ENCODE data around the gene TTLL1. TPM values are rescaled to one million over a fixed set of nuclear protein-coding genes. Genes with fewer than 3 reads are reported as not detected.
A peak's percentile ranks its signal among the peaks of the same experiment; 100 is the strongest.

The TTLL1 gene
- total RNA-seq, 1 experiment from 2014 or later: 4.1 TPM

DNA sequence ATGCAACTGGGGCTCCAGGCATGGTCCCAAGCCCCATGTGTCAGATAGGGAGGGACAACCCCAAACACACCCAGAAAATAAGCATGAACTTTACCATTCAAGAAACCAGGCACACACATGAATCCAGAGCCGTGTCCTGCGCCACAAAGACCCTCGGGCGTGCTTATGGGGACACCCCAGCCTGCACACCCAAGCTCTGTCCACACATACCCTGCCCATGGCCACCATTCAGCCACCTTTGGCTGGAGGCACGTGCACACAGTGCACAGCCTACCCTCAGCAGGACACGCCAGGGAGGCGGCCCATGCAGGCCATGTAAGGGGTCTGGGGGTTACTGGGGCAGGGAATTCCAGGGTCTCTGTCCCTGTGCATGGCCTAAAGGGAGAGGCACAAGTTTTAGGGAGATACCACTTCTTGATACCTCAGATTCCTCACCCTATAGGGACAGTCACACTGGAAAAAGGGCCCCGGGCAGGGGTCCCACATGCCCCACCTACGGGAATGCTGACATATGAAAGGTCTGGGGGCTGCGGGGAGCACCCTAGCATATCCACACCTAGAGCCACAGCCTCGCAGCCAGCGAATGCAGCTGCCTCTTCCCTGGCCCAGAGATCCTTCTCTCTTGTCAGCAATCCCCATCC lies 94.8 kb downstream of the TTLL1 start:
- H3K4me3 ChIP-seq (ENCODE audit: low read depth, low read length): peak overlapping the region; percentile 28
- POLR2A ChIA-PET: interaction anchor here (0.6 to 3.3 kb wide), 12 partner anchors 10 to 96 kb away, joined by 3 to 48 read pairs (median 14); partner anchors contain the start of gene PACSIN2
- no TSS peak for BruUV-seq (replicated peaks)

DNA sequence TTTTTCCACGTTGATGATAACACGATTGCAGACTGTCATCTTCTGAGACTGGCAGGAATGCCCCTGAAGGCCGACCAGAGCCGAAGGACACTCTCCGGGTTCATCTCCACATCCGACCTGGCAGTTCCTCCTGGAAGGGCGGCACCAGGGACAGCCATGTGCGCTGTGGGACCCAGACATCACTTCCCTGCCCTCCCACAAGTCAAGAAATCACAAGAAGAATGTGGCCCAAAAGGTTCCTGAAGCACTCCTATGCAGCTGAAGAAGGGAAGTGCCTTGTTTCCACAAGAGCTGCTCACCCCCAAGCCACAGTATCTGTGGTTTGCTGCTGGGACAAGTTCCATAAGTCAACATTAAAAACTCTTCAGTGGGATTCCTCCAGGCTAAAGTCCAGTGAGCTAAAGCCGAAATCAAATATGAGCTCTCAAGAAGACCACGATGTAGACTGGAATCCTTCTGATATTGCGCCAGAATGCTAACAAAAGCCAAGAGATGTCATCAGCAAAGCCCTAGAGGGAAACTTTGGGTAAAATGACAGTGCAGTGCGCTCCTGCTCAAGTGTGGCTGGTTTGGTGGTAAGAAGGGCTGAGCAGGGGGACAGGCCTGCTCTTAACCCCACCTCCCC lies 95.4 kb downstream of the TTLL1 start:
- TSS peak; percentile 39 for BruUV-seq (replicated peaks)
- Mint-ChIP-seq H3K36me3 (ENCODE audit: insufficient read depth, unreplicated experiment) (peaks cover 50% of the 10 kb centered on the region), H3K27me3 (ENCODE audit: insufficient read depth, unreplicated experiment) (no peaks in the 10 kb centered on the region), H3K4me3 (ENCODE audit: unreplicated experiment) (peak overlapping the region; percentile 82), H3K27ac (ENCODE audit: unreplicated experiment) (peak overlapping the region; percentile 99), H3K9me3 (ENCODE audit: unreplicated experiment) (no peaks in the 10 kb centered on the region), H3K4me1 (ENCODE audit: low read depth, unreplicated experiment) (peaks cover 56% of the 10 kb centered on the region)
- DNase-seq: peak; percentile 82 to 84
- ChIA-PET POLR2A (interaction anchor here (0.6 to 3.3 kb wide), 6 partner anchors 10 to 1545 kb away, joined by 4 to 38 read pairs (median 10); partner anchors contain the start of gene PACSIN2), CTCF (interaction anchor here (0.9 to 1.1 kb wide), 3 partner anchors 11 to 21 kb away, joined by 3 to 7 read pairs (median 5); no protein-coding TSS in a partner anchor)
- Histone ChIP-seq H3K4me1 (peaks cover 71% of the 10 kb centered on the region), H3K36me3 (ENCODE audit: control insufficient read depth, insufficient read depth, low read length) (no peaks in the 10 kb centered on the region; the same call in 1 of the 2 replicates), H3K27me3 (replicated peaks; ENCODE audit: control insufficient read depth, insufficient read depth, low read length) (no peaks in the 10 kb centered on the region), H3K9me3 (no peaks in the 10 kb centered on the region), H3K4me3 (ENCODE audit: low read depth, low read length) (peak overlapping the region; percentile 28)
- TF ChIP-seq, protein P1, sequence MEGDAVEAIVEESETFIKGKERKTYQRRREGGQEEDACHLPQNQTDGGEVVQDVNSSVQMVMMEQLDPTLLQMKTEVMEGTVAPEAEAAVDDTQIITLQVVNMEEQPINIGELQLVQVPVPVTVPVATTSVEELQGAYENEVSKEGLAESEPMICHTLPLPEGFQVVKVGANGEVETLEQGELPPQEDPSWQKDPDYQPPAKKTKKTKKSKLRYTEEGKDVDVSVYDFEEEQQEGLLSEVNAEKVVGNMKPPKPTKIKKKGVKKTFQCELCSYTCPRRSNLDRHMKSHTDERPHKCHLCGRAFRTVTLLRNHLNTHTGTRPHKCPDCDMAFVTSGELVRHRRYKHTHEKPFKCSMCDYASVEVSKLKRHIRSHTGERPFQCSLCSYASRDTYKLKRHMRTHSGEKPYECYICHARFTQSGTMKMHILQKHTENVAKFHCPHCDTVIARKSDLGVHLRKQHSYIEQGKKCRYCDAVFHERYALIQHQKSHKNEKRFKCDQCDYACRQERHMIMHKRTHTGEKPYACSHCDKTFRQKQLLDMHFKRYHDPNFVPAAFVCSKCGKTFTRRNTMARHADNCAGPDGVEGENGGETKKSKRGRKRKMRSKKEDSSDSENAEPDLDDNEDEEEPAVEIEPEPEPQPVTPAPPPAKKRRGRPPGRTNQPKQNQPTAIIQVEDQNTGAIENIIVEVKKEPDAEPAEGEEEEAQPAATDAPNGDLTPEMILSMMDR (IDR thresholded peaks at IDR 0.05; ENCODE audit: insufficient read depth in 1 of 2, low read depth in 1 of 2, low read length in 1 of 2, severe bottlenecking in 1 of 2, unreplicated experiment in 1 of 2): no peak
- intact Hi-C loops (cut with micrococcal nuclease; ENCODE audit: unreplicated experiment): loop anchor here (1.0 kb wide), 1 partner anchor 14 kb away; no protein-coding TSS in a partner anchor

More for the DNA sequence above, 94.8 kb downstream of the TTLL1 start:
- intact Hi-C loops (cut with micrococcal nuclease; ENCODE audit: unreplicated experiment): loop anchor here (1.0 kb wide), 1 partner anchor 13 kb away; no protein-coding TSS in a partner anchor
- Histone ChIP-seq H3K4me1 (peaks cover 71% of the 10 kb centered on the region), H3K27me3 (replicated peaks; ENCODE audit: control insufficient read depth, insufficient read depth, low read length) (no peaks in the 10 kb centered on the region), H3K36me3 (ENCODE audit: control insufficient read depth, insufficient read depth, low read length) (no peaks in the 10 kb centered on the region; the same call in 1 of the 2 replicates), H3K9me3 (no peaks in the 10 kb centered on the region)
- peaks cover 56% of the 10 kb centered on the region for H3K4me1 Mint-ChIP-seq (ENCODE audit: low read depth, unreplicated experiment)
- no peaks in the 10 kb centered on the region for H3K9me3 Mint-ChIP-seq (ENCODE audit: unreplicated experiment)
- DNase-seq: peak in 1 of 2 experiments; percentile 35
- H3K4me3 Mint-ChIP-seq (ENCODE audit: unreplicated experiment): peak overlapping the region; percentile 82
- H3K27ac Mint-ChIP-seq (ENCODE audit: unreplicated experiment): peak overlapping the region; percentile 99
- TF ChIP-seq, protein P1 (IDR thresholded peaks at IDR 0.05; ENCODE audit: insufficient read depth in 1 of 2, low read depth in 1 of 2, low read length in 1 of 2, severe bottlenecking in 1 of 2, unreplicated experiment in 1 of 2): no peak
- CTCF ChIA-PET: interaction anchor here (0.9 to 1.5 kb wide), 5 partner anchors 10 to 91 kb away, joined by 3 to 11 read pairs (median 4); no protein-coding TSS in a partner anchor
- H3K36me3 Mint-ChIP-seq (ENCODE audit: insufficient read depth, unreplicated experiment): peaks cover 49% of the 10 kb centered on the region
- H3K27me3 Mint-ChIP-seq (ENCODE audit: insufficient read depth, unreplicated experiment): no peaks in the 10 kb centered on the region

DNA sequence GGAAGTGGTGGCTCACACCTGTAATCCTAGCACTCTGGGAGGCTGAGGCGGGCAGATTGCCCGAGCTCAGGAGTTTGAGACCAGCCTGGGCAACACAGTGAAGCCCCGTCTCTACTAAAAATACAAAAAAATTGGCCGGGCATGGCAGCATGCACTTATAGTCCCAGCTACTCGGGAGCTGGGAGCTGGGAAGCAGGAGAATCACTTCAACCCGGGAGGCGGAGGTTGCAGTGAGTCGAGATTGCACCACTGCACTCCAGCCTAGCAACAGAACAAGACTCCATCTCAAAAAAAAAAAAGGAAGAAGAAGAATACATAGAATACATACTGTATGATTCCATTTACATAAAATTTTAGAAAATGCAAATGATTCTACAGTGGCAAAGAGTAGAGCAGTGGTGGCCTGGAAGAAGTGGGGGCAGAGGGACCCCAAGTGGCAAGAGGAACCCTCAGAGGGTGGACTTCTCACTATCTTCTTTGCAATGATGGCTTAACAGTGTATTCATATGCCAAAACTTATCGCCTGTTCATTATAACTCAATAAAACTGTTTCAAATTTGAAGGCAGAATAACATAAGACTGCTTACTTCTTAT lies 96.2 kb downstream of the TTLL1 start:
- peak overlapping the region; percentile 99 for H3K27ac Mint-ChIP-seq (ENCODE audit: unreplicated experiment)
- peaks cover 49% of the 10 kb centered on the region for H3K4me1 Mint-ChIP-seq (ENCODE audit: low read depth, unreplicated experiment)
- Histone ChIP-seq H3K36me3 (ENCODE audit: control insufficient read depth, insufficient read depth, low read length) (no peaks in the 10 kb centered on the region; the same call in 1 of the 2 replicates), H3K27me3 (replicated peaks; ENCODE audit: control insufficient read depth, insufficient read depth, low read length) (no peaks in the 10 kb centered on the region), H3K9me3 (no peaks in the 10 kb centered on the region), H3K4me1 (peaks cover 71% of the 10 kb centered on the region), H3K4me3 (ENCODE audit: low read depth, low read length) (peak overlapping the region; percentile 19; the same call in 1 of the 2 replicates)
- DNase-seq: no peak
- CTCF ChIA-PET: interaction anchor here (0.5 to 1.1 kb wide), 2 partner anchors 22 to 95 kb away, joined by 3 to 5 read pairs; no protein-coding TSS in a partner anchor
- H3K36me3 Mint-ChIP-seq (ENCODE audit: insufficient read depth, unreplicated experiment): peaks cover 51% of the 10 kb centered on the region
- TF ChIP-seq, protein P1 (IDR thresholded peaks at IDR 0.05; ENCODE audit: insufficient read depth in 1 of 2, low read depth in 1 of 2, low read length in 1 of 2, severe bottlenecking in 1 of 2, unreplicated experiment in 1 of 2): no peak
- intact Hi-C loops (cut with micrococcal nuclease; ENCODE audit: unreplicated experiment): no loop called here
- POLR2A ChIA-PET: interaction anchor here (1.1 to 3.3 kb wide), 4 partner anchors 11 to 22 kb away, joined by 6 to 38 read pairs (median 18); partner anchors contain the start of gene PACSIN2
- BruUV-seq (replicated peaks): no TSS peak
- H3K27me3 Mint-ChIP-seq (ENCODE audit: insufficient read depth, unreplicated experiment): no peaks in the 10 kb centered on the region
- H3K9me3 Mint-ChIP-seq (ENCODE audit: unreplicated experiment): no peaks in the 10 kb centered on the region
- H3K4me3 Mint-ChIP-seq (ENCODE audit: unreplicated experiment): peak overlapping the region; percentile 82

Measured in Caco-2 (cell line).